Memory B cell (primary cell): ENCODE measurements around the gene CYP24A1.

ENCODE experiments used
- ATAC-seq: fragments of 150-1000 bp; cut with Tn5 transposase; 2 replicates; pipeline ENCODE4 v1.10.0; 2021; ENCODE audit warnings: low read depth, mild to moderate bottlenecking, moderate library complexity
- DNase-seq, 2 donors: peaks; one replicate each; pipeline ENCODE4 v3.0.0; 2022; ENCODE audit warnings: low spot score in 2 of 2
- H3K27ac Mint-ChIP-seq: one replicate; pipeline ENCODE4 v1.8.0; 2022; ENCODE audit warnings: mild to moderate bottlenecking, moderate library complexity, mixed read lengths
- H3K27me3 Mint-ChIP-seq: one replicate; pipeline ENCODE4 v1.8.0; 2022; ENCODE audit warnings: mixed read lengths
- H3K36me3 Mint-ChIP-seq: one replicate; pipeline ENCODE4 v1.8.0; 2022; ENCODE audit warnings: mild to moderate bottlenecking, mixed read lengths
- H3K4me1 Mint-ChIP-seq: one replicate; pipeline ENCODE4 v1.8.0; 2022; ENCODE audit warnings: mixed read lengths
- H3K4me3 Mint-ChIP-seq: one replicate; pipeline ENCODE4 v1.8.0; 2022; ENCODE audit warnings: mild to moderate bottlenecking, moderate library complexity, mixed read lengths
- H3K9me3 Mint-ChIP-seq: one replicate; pipeline ENCODE4 v1.8.0; 2022; ENCODE audit warnings: mixed read lengths

Gene CYP24A1

DNA sequence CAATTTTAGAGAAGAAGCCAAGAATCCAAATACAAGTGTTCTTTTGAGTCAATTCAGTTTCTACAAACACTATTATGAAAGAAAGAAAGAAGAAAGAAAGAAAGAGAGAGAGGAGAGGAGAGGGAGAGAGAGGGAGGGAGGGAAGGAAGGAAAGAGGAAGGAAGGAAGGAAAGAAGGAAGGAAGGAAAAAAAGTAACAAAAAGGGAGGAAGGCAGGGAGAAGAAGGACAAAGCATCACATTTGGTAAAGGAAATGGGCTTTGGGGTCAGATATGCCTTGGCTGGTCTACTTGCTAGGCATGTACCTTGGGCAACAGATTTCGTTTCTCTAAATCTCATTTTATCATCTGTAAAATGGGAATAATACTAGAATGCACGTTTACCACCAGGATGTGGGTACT is 54.0 kb downstream of the CYP24A1 start:
- ATAC-seq = no peak
- DNase-seq = no peak
- Mint-ChIP-seq H3K36me3 (no peaks in the 10 kb centered on the region), H3K27me3 (no peaks in the 10 kb centered on the region), H3K4me3 (no peak overlapping the region), H3K27ac (no peak overlapping the region), H3K4me1 (peaks cover 5% of the 10 kb centered on the region), H3K9me3 (no peaks in the 10 kb centered on the region)

- DNase-seq (no peak), ATAC-seq (no peak)
- Mint-ChIP-seq H3K36me3 (no peaks in the 10 kb centered on the region), H3K27me3 (peaks cover 8% of the 10 kb centered on the region), H3K27ac (no peak overlapping the region), H3K9me3 (no peaks in the 10 kb centered on the region), H3K4me3 (no peak overlapping the region), H3K4me1 (peaks cover 9% of the 10 kb centered on the region)
Observed at GRCh38 chr20:54118220-54119001, 55.4 kb downstream of the CYP24A1 start.

GRCh38 chr20:54116550-54117235 is 57.1 kb downstream of the CYP24A1 start:
- no peak overlapping the region for H3K27ac Mint-ChIP-seq
- no peak for ATAC-seq
- no peaks in the 10 kb centered on the region for H3K9me3 Mint-ChIP-seq
- peaks cover 4% of the 10 kb centered on the region for H3K4me1 Mint-ChIP-seq
- H3K27me3 Mint-ChIP-seq = peaks cover 8% of the 10 kb centered on the region
- DNase-seq = no peak
- H3K4me3 Mint-ChIP-seq = no peak overlapping the region
- no peaks in the 10 kb centered on the region for H3K36me3 Mint-ChIP-seq

GRCh38 chr20:54115172-54115854 is 58.5 kb downstream of the CYP24A1 start:
- peaks cover 1% of the 10 kb centered on the region for H3K9me3 Mint-ChIP-seq
- no peak overlapping the region for H3K27ac Mint-ChIP-seq
- ATAC-seq (no peak), DNase-seq (no peak)
- peaks cover 4% of the 10 kb centered on the region for H3K4me1 Mint-ChIP-seq
- H3K27me3 Mint-ChIP-seq = peaks cover 8% of the 10 kb centered on the region
- H3K4me3 Mint-ChIP-seq = no peak overlapping the region
- peaks cover 3% of the 10 kb centered on the region for H3K36me3 Mint-ChIP-seq

- H3K27ac Mint-ChIP-seq = no peak overlapping the region
- peaks cover 3% of the 10 kb centered on the region for H3K36me3 Mint-ChIP-seq
- ATAC-seq (no peak), DNase-seq (no peak)
- H3K9me3 Mint-ChIP-seq = peaks cover 1% of the 10 kb centered on the region
- H3K4me3 Mint-ChIP-seq = no peak overlapping the region
- peaks cover 8% of the 10 kb centered on the region for H3K27me3 Mint-ChIP-seq
- peaks cover 4% of the 10 kb centered on the region for H3K4me1 Mint-ChIP-seq
Observed at GRCh38 chr20:54114109-54114508, 59.7 kb downstream of the CYP24A1 start.

GRCh38 chr20:54113566-54113965 is 60.2 kb downstream of the CYP24A1 start:
- peaks cover 8% of the 10 kb centered on the region for H3K27me3 Mint-ChIP-seq
- no peak overlapping the region for H3K27ac Mint-ChIP-seq
- no peak for DNase-seq
- H3K36me3 Mint-ChIP-seq = peaks cover 3% of the 10 kb centered on the region
- no peak for ATAC-seq
- no peak overlapping the region for H3K4me3 Mint-ChIP-seq
- H3K4me1 Mint-ChIP-seq = peaks cover 4% of the 10 kb centered on the region
- peaks cover 1% of the 10 kb centered on the region for H3K9me3 Mint-ChIP-seq

DNA sequence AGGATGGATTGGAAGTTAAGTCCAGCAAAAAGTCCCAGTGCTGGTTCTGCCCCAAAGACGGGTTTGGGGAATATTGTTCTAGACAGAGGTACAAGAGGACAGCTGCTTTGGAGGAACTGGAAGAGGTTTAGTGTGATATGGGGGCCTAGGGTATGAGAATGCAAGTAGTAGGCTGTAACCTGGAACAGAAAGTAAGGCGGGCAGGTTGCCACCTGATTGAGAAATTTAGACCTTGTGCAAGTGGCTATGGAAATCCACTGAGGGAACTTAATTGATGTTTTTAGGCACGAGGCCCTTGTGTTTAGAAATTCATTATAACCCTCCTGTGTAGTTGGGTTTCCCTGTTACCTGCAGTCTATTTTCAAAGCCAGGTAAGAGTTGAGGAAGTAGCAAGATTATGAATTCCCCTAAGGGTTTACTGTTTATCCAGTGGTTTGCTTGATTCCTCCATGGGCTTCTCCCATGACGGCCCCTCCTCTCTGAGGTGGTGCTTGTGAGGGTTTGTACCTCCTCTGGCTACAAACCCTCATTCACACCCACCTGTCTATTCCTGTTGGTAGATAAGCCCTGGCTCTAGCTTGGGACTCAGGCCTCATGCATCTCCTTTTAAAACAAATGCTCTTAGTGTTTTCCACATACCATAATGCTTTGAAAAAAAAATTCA is 61.4 kb downstream of the CYP24A1 start:
- Mint-ChIP-seq H3K27ac (no peak overlapping the region), H3K36me3 (peaks cover 3% of the 10 kb centered on the region), H3K9me3 (peaks cover 1% of the 10 kb centered on the region), H3K27me3 (peaks cover 8% of the 10 kb centered on the region), H3K4me3 (no peak overlapping the region), H3K4me1 (peaks cover 4% of the 10 kb centered on the region)
- DNase-seq = no peak
- ATAC-seq = no peak

DNA sequence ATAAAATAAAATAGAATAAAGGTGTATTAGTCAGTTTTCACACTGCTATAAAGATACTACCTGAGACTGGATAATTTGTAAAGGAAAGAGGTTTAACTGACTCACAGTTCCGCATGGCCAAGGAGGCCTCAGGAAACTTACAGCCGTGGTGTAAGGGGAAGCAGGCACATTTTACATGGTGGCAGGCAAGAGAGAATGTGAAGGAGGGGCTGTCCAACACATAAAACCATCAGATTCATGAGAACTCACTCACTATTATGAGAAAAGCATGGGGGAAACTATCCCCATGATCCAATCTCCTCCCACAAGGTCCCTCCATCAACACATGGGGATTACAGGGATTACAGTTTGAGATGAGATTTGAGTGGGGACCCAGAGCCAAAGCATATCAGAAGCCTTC is 62.3 kb downstream of the CYP24A1 start:
- Mint-ChIP-seq H3K4me3 (no peak overlapping the region), H3K4me1 (peaks cover 4% of the 10 kb centered on the region), H3K36me3 (peaks cover 3% of the 10 kb centered on the region), H3K9me3 (peaks cover 1% of the 10 kb centered on the region), H3K27me3 (peaks cover 11% of the 10 kb centered on the region), H3K27ac (no peak overlapping the region)
- DNase-seq = no peak
- ATAC-seq = no peak

DNA sequence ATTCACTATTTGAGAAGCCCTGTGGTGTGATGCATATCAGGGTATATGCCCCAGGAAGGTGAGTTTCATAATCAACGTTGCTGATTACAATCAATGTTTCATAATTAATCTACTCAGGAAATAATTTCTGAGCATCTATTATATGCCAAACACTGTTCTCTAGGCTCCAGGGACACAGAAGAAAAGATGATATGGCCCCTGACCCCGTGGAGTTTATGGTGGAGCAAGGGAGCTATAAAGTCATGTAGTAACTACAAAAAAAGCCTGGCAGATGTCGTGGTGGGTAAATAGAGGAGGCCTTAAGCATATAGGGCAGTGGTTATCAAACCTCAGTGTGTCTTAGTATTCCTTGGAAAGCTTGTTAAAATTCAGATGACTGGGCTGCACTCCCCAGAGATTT is 63.3 kb downstream of the CYP24A1 start:
- H3K36me3 Mint-ChIP-seq = peaks cover 3% of the 10 kb centered on the region
- no peak for DNase-seq
- H3K27ac Mint-ChIP-seq = no peak overlapping the region
- H3K4me3 Mint-ChIP-seq = no peak overlapping the region
- H3K27me3 Mint-ChIP-seq = peaks cover 11% of the 10 kb centered on the region
- ATAC-seq = no peak
- peaks cover 1% of the 10 kb centered on the region for H3K9me3 Mint-ChIP-seq
- H3K4me1 Mint-ChIP-seq = peaks cover 4% of the 10 kb centered on the region

- peaks cover 3% of the 10 kb centered on the region for H3K36me3 Mint-ChIP-seq
- H3K4me3 Mint-ChIP-seq = no peak overlapping the region
- DNase-seq (no peak), ATAC-seq (no peak)
- no peak overlapping the region for H3K27ac Mint-ChIP-seq
- H3K9me3 Mint-ChIP-seq = peaks cover 1% of the 10 kb centered on the region
- H3K4me1 Mint-ChIP-seq = peaks cover 4% of the 10 kb centered on the region
- H3K27me3 Mint-ChIP-seq = peaks cover 11% of the 10 kb centered on the region
Observed at GRCh38 chr20:54110041-54110440, 63.7 kb downstream of the CYP24A1 start.

DNA sequence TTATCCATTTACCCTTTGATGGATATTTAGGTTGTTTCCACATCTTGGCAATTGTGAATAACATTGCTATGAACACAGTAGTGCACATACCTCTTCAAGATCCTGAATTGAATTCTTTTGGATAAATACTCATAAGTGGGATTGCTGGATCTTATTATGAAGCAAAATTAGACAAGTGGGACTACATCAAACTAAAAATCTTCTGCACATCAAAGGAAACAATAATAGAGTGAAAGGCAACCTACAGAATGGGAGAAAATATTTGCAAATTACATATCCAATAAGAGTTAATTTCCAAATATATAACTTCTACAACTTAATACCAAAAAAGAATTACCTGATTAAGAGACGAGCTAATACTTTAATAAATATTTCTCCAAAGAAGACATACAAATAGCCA is 65.0 kb downstream of the CYP24A1 start:
- Mint-ChIP-seq H3K27me3 (peaks cover 6% of the 10 kb centered on the region), H3K36me3 (peaks cover 3% of the 10 kb centered on the region)

GRCh38 chr20:54108326-54108642 is 65.5 kb downstream of the CYP24A1 start:
- DNase-seq = no peak
- peaks cover 1% of the 10 kb centered on the region for H3K9me3 Mint-ChIP-seq
- no peak for ATAC-seq
- peaks cover 3% of the 10 kb centered on the region for H3K27me3 Mint-ChIP-seq
- no peaks in the 10 kb centered on the region for H3K4me1 Mint-ChIP-seq
- no peak overlapping the region for H3K4me3 Mint-ChIP-seq
- H3K36me3 Mint-ChIP-seq = peaks cover 3% of the 10 kb centered on the region
- H3K27ac Mint-ChIP-seq = no peak overlapping the region

More for the DNA sequence above, 65.0 kb downstream of the CYP24A1 start:
- H3K4me3 Mint-ChIP-seq = no peak overlapping the region
- DNase-seq (no peak), ATAC-seq (no peak)
- no peak overlapping the region for H3K27ac Mint-ChIP-seq
- peaks cover 1% of the 10 kb centered on the region for H3K9me3 Mint-ChIP-seq
- H3K4me1 Mint-ChIP-seq = peaks cover under 1% of the 10 kb centered on the region

GRCh38 chr20:54107600-54108325 is 66.0 kb downstream of the CYP24A1 start:
- DNase-seq (no peak), ATAC-seq (no peak)
- peaks cover 3% of the 10 kb centered on the region for H3K36me3 Mint-ChIP-seq
- no peak overlapping the region for H3K27ac Mint-ChIP-seq
- H3K27me3 Mint-ChIP-seq = peaks cover 3% of the 10 kb centered on the region
- H3K4me1 Mint-ChIP-seq = no peaks in the 10 kb centered on the region
- peaks cover 1% of the 10 kb centered on the region for H3K9me3 Mint-ChIP-seq
- no peak overlapping the region for H3K4me3 Mint-ChIP-seq
